ENCODE data around the gene DOCK2. TPM values are rescaled to one million over a fixed set of nuclear protein-coding genes. Genes with fewer than 3 reads are reported as not detected.
"Not testable (repeated sequence)": the region's sequence is repeated elsewhere in the genome, so short reads cannot be mapped to it uniquely, and the experiment has no call there.

Gene DOCK2
- total RNA-seq, 1 donor: 167 TPM

DNA sequence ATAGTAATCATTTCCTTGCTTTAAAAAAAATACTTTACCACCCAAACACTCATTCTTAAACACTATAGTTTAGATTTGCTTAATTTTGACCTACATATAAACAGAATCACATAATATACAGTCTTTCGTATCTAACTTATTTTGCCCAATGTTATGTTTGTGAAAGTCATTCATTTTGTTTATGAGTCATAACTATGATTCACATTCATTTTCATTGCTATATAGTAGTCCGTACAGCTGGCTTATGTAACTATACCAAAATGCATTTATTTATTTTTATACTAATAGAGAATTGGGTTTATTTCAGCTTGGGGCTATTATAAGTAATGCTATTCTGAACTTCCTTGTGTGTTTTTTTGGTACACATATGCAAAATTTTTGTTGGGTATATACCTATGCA is 434.7 kb downstream of the DOCK2 start:
- DNase-seq (ENCODE audit: low read depth in 2 of 3, low spot score in 2 of 3): no peak

DNA sequence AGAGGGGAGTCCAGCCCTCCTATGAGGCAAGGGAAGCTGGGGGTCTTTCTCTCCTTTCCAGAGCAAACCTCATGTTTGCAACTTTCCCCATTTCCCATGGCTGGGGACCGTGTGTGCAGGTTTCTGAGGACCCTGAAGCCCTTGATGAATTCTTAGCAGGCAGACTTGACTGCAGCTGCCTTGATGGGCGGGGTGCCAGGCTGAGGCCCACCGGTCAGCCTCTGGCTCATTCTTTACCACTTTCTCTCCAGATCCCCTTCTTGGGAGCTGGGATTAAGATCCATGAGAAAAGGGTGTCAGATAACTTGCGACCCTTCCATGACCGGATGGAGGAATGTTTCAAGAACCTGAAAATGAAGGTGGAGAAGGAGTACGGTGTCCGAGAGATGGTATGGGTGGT is 438.6 kb downstream of the DOCK2 start:
- DNase-seq (ENCODE audit: low read depth in 2 of 3, low spot score in 2 of 3): no peak

DNA sequence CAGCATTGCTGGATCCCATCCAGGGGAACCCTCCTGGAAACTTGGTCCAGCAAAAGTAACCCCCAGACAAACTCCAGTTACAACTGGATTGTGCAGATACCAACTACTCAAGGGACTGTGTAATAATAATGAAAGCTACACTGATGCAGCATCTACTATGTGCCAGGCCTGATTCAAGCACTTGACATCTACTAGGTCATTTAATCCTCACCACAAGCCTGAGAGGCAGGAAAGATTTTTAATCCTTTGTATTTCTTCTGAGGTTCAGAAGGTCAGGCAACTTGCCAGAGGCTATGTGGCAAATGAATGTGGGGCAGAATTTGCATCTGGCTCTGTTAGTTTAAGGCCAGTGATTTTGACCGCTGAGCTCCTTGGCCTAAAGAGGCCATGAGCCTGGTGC is 439.1 kb downstream of the DOCK2 start:
- no peak for DNase-seq (ENCODE audit: low read depth in 2 of 3, low spot score in 2 of 3)

DNA sequence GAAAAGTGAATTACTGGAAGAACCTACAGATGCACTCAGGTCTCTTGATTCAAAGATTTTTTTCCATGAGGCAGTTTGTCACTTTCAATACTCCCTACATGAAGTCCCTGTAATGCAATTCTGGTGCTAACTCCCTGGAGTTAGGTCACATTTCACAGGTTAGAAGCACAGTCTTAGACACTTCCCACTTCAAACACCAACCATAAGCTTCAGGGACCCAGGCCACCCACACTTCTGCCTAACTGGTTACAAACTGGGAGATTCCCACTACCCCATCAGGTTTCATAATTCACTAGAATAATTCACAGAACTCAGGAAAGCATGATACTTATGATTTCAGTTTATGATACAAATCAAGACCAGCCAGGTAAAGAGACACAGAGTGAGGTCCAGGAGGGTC is 439.7 kb downstream of the DOCK2 start:
- DNase-seq (ENCODE audit: low read depth in 2 of 3, low spot score in 2 of 3): no peak

DNA sequence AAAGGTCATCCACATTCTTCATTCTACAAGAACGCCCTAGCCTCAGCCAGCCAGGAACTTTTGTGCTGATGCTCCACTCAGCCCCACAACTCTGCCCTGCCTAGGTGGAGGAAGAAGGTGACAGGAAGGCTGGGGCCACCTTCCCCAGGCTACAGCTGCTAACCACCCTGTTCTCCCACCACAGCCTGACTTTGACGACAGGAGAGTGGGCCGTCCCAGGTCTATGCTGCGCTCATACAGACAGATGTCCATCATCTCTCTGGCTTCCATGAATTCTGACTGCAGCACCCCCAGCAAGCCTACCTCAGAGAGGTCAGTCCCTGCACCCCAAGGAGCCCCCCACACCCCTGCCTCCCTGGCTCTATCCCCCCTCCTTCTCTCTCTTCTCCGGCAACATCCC is 440.5 kb downstream of the DOCK2 start:
- no peak for DNase-seq (ENCODE audit: low read depth in 2 of 3, low spot score in 2 of 3)

DNA sequence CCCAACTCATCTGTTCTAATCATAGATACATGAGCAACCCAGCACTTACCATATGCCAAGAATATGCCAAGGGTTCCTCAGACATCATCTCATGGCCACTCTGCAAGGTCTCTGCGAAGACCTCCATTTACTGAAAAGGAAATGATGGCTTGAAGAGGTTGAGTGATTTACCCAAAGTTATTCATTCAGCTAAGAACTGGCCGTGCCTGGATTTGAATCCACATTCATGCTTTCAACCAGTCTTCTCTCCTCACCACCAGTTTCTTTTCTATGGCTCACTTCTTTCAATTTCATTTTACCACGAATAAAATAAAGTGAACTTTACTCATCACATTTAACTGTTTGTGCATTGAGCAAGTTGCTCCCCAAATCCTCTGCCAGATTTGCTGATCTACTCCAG is 441.4 kb downstream of the DOCK2 start:
- DNase-seq (ENCODE audit: low read depth in 2 of 3, low spot score in 2 of 3): no peak

DNA sequence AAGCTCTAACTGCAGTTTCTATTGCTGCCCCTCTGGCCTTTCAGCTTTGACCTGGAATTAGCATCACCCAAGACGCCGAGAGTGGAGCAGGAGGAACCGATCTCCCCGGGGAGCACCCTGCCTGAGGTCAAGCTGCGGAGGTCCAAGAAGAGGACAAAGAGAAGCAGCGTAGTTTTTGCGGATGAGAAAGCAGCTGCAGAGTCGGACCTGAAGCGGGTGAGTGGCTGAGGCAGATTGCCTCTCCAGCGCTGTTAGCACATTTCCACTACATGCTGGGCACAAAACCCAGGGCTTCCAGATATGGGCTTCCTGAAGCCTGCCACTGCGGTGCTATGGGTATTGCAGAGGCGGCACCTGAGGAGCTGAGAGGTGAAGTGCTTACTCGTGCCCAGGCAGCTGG is 441.9 kb downstream of the DOCK2 start:
- DNase-seq (ENCODE audit: low read depth in 2 of 3, low spot score in 2 of 3): no peak

DNA sequence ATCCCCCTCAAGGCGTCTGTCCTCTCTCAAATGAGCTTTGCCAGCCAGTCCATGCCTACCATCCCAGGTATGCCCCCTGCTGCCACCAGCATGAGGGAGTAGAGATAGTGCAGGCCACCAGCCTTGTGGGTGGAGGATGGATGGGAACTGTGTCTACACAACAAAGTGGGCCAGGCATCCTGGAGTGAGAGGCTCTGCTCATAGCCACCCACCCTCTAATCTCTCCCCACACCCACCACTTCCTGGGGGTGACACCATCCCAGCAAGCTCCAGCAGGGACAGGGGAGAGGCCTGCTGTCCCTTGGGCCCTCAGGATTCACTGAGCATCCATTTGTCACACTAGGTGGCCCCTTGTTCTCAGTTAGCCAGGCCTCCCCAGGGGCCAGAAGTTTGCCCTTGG is 443.1 kb downstream of the DOCK2 start:
- DNase-seq (ENCODE audit: low read depth in 2 of 3, low spot score in 2 of 3): no peak

DNA sequence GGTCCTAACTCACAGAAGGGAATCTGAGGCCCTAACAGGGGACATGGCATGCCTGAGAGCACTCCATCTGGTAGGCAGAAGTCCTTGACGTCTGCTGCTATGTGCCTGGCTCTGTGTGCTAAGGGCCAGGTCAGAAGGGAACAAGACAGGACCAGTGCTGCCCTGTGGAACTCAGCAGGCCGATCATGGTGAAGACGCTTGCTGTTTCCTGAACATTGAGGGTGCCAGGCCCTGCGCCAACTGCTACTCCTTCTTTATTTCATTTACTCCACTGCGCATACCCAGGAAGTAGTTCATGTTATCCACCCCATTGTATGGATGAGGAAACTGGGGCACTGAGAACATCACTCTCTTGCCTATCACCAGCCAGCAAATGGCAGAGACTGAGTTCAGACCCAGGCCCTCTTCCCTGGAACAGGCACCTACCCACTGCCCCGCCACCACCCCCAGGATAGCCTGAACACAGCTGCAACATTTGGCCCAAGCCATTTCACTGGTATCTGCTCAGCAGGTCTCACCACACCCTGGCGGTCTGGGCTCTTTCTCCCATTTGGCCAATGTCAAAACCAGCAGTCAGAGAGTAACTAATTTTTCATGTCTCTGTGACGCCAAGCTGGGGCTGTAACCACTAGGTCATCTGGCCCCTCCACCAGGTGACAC is 443.8 kb downstream of the DOCK2 start:
- DNase-seq (ENCODE audit: low read depth in 2 of 3, low spot score in 2 of 3): no peak

DNA sequence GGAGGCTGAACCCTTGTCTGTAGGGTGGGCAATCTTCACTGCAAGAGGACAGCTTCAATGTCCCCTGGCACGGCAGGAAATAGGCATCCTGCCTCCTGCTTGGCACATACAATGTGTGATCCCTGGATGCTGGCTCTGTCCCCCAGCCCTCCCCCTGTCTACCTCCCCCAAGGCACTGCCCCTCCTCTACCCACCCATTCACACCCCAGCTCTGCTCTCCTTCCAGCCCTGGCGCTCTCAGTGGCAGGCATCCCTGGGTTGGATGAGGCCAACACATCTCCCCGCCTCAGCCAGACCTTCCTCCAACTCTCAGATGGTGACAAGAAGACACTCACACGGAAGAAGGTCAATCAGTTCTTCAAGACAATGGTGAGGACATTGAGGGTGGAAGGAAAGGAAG is 444.5 kb downstream of the DOCK2 start:
- DNase-seq (ENCODE audit: low read depth in 2 of 3, low spot score in 2 of 3): no peak

DNA sequence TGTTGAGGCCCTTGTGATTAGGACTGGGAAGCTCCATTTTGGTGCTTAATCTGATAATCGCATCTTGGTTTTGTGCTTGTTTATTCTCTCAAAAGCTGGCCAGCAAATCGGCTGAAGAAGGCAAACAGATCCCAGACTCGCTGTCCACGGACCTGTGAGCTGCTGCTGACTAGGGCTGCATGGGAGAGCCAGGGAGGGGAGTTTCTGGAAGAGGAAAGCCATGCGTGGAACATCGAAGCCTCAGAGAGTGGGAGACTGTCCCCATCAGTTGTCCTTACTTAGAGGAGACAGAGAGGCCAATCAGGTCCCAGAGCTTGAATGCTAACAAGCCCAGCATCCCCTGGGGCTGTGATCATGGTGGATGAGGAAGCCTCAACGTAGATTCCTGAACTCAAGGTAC is 445.6 kb downstream of the DOCK2 start:
- DNase-seq (ENCODE audit: low read depth in 2 of 3, low spot score in 2 of 3): no peak

DNA sequence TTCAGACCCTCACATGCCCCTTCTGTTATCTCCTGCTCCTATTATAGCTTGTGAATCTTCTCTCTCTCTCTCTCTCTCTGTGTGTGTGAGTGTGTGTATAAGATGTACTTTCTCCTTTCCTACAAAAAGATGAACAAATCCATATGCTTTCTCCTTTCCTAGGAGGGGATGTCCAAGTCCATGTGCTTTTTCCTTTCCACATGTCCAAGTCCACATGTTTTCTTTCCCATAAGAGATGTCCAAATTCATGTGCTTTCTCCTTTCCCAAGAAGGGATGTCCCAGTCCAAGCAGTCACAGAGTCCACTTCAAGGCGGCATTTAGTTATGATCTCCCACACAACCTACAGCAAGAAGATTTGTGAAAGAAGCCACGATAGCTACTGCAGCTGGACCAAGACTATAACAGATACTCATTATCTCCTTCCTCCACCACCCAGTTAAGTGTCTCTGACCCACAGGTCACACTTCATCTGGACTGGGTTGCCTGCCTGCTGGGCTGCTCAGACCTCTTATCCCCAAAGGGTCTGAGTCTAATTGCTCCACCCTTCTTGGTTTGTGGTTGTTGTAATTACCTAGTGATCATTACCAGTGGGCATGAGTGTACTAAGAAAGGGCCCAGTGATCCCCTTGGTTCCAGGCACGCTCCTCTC is 450.2 kb downstream of the DOCK2 start:
- no peak for DNase-seq (ENCODE audit: low read depth in 2 of 3, low spot score in 2 of 3)

DNA sequence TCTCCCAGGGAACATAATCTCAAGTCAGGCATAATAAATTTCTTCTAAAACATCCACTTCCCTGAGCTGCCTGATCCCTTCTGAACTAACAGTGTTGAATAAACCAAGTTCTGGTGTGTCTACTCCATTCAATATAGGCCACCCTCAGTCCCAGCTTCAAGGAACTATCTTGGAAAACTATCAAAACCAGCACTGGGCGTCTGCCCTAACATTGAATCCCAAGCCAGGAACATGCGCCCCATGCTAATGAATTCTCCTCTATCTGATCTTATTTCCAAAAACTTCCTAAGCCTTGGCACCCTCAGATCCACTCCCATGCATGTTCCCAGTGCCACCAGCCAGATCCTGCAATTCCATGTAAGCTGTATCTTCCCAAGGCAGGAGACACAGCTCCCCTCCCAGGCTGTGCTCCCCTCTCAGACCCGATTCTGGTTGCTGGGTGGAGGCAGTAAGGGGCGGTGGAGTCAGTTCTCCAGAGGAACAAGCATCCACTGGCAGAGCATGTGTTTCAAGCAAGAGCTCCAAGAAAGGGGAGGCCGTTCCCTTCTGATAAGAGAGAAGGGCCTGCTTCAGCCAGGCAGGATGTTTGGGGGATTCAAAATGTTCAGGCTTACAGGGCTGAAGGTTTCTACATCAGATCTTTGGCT is 455.5 kb downstream of the DOCK2 start:
- no peak for DNase-seq (ENCODE audit: low read depth in 2 of 3, low spot score in 2 of 3)

DNA sequence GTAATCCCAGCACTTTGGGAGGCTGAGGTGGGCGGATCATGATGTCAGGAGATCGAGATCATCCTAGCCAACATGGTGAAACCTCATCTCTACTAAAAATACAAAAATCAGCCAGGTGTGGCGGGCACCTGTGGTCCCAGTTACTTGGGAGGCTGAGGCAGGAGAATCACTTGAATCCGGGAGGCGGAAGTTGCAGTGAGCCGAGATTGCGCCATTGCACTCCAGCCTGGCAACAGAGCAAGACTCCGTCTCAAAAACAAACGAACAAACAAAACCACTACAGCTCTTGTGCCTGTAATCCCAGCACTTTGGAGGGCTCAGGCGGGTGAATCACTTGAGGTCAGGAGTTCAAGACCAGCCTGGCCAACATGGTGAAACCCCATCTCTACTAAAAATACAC is 457.3 kb downstream of the DOCK2 start:
- not testable (repeated sequence) for DNase-seq (ENCODE audit: low read depth in 2 of 3, low spot score in 2 of 3)

DNA sequence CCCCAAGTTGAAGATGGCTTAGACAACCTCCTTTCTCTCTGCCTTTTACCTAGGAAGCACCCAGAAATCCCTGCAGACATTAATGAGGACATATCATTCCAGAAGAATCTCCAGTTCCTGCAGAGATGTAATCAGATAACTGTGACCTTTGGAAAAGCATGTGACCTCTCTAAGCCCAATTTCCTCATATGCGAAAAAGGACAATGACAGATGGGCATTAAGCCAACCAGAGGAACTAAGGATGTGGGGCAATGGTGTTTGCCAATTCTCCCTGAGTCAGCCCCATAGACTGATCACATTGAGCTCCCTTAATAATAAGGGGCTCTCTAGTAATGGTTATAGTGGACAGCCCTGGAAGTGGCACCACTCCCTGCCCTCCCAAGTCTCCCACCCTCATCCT is 458.6 kb downstream of the DOCK2 start:
- DNase-seq (ENCODE audit: low read depth in 2 of 3, low spot score in 2 of 3): no peak

DNA sequence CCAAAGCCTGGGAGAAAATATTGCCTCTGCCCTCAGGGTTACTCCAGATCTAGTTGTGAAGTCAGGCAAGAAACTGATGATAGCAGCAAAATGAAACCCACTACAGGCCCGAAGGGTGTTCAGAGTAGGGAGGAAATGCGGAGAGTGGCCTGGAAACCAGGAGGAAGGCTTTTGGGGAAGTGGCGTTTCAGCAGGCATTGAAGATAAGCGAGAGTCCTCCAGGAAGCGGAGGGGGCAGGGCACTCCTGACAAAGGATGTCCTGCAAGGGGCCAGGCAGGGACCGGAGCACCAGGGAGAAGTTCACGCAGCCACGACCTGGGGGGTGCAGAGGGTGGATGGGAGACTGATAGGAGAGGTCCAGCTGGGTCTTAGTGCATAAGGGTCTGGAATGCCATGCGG is 460.9 kb downstream of the DOCK2 start:
- DNase-seq (ENCODE audit: low read depth in 2 of 3, low spot score in 2 of 3): peak in 2 of 3 donors; percentile 46 to 78

DNA sequence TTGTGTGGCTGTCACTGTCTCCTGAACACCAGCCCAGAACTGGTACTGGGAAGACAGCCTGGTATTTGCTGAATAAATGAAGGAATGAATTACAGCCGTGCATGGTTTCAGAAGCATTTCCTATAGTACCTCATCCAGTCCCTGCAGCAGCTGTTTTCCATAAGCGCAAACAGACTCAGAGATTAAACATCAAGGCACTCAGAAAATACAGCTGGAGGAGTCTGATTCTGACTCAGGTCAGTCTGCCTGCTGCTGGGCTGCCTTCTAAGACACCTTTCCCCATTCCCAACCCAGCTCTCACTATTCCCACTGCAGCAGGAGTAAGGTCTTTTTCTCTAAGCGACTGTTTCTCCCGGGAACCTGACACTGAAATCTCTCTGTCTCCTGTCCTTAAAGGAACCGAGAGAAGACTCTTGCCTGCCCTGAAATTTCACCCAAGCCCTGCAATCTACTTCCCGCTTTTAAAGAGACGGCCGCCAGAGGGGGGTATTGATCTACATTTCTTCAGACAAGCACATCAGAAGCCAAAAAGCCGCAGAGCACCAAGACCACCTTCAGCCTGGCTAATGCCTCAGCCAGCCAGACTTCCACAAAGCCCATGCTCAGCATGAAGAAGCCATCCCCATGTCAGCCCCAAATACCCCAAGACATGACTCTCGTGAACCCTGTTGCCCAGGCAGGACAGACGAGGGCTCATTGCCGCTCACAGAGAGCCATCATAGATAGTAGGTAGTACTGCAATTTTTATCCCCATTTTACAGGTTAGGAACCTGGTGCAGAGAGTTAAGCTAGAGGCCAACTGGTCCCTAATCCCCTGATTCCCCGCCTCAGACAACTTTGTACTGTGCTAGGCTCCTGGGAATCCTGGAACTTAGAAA is 463.2 kb downstream of the DOCK2 start:
- DNase-seq (ENCODE audit: low read depth in 2 of 3, low spot score in 2 of 3): peak; percentile 38 to 93 (median 82)

DNA sequence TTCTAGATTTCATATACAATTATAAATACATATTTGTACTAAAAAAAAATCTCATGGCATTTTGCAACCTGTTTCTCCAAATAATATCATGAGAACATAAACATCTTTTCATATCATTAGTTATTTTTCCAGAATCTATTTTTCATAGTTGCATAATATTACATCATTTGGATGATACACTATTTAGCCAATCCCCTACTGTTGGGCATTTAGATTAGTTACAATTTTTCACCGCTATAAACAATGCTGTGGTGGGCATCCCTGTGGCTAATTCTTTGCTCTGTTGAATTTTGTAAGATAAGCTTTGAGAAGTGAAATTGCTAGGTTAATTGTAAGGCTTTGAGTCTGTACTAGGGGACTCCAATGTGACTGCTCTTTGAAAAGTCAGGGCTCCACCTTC is 466.4 kb downstream of the DOCK2 start:
- DNase-seq (ENCODE audit: low read depth in 2 of 3, low spot score in 2 of 3): no peak

DNA sequence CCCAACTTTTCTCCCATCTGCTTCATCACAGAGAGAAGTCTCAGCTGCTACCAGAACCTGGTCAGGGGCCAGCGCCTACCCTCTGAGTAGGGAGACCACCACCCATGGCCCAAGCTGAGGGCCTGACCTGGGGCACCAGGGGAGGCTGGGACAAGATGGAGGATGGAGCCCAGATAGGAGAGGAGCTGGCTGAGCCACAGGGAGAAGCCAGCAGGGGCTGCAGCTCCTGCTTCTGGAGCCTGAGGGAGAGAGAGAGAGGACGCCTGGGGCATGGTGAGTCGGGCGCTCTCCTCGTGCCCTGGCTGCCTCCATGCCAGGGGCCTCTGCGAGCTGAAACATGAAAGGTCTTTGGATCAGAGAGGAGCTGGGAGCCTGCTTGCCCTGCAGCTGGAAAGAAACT is 467.2 kb downstream of the DOCK2 start:
- no peak for DNase-seq (ENCODE audit: low read depth in 2 of 3, low spot score in 2 of 3)

DNA sequence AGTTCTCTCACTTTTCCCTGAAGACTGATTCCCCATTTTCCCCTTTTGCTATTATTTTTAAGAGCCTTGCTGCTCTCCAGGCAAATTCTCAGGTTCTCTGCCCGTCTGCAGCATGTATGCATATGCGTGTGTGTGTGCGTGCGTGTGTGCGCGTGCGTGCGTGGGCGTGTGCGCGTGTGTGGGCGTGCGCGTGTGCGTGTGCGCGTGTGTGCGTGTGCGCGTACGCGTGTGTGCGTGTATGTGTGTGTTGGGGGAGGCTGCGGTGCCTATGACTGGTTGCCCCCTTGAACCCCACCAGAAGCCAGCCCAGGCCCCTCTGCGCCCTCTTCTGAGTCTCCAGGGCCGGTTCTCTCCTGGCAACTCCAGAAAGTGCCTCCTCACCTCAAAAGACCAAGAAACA is 467.6 kb downstream of the DOCK2 start:
- no peak for DNase-seq (ENCODE audit: low read depth in 2 of 3, low spot score in 2 of 3)
